PC-3 (cell line): ENCODE measurements around the gene KCTD5. TPM values are rescaled to one million over a fixed set of nuclear protein-coding genes. Genes with fewer than 3 reads are reported as not detected.

ENCODE experiments used
- ATAC-seq: fragments of 200-7000 bp; cut with Tn5 transposase; 2 replicates; pipeline ENCODE4 v1.9.1; 2020; ENCODE audit warnings: mild to moderate bottlenecking, moderate library complexity
- BruUV-seq: library from RNA; stranded (reverse); fragments of 400-500 nt; replicated peaks from 2 replicates; lab custom pipeline; 2021; lab: Mats Ljungman, UMichigan
- CTCF ChIA-PET: fragments of 300-600 bp; sonication (Branson Sonifier 250); formaldehyde crosslinking; loops from one replicate; lab custom pipeline; 2022; ENCODE audit warnings: antibody characterized with exemption; lab: Charles Lee
- POLR2A ChIA-PET: fragments of 300-600 bp; sonication (Branson Sonifier 250); formaldehyde crosslinking; loops from one replicate; lab custom pipeline; 2022; ENCODE audit warnings: antibody characterized with exemption; ENCODE audit not compliant: unreplicated experiment; lab: Charles Lee
- DNase-seq: peaks from one replicate; pipeline ENCODE4 v3.0.0-alpha.2; 2015
- H2AFZ ChIP-seq: fragments of 300-600 bp; sonication (generic); 2 replicates; pipeline ENCODE4 v1.6.0; 2016; ENCODE audit warnings: antibody characterized with exemption, low read length
- H3F3A ChIP-seq: fragments of 300-600 bp; sonication (generic); one replicate; pipeline ENCODE4 v1.6.0; 2017; ENCODE audit warnings: antibody characterized with exemption, low read length, control low read depth, mild to moderate bottlenecking; ENCODE audit not compliant: unreplicated experiment
- H3K27ac ChIP-seq: fragments of 300-600 bp; sonication (generic); 2 replicates; pipeline ENCODE4 v1.5.1; 2016; ENCODE audit warnings: mild to moderate bottlenecking, low read length
- H3K27me3 ChIP-seq: fragments of 300-600 bp; sonication (generic); 2 replicates; pipeline ENCODE4 v1.6.1; 2016; ENCODE audit warnings: low read length, mixed read lengths
- H3K36me3 ChIP-seq: fragments of 300-600 bp; sonication (generic); 2 replicates; pipeline ENCODE4 v1.6.1; 2016; ENCODE audit warnings: low read depth, mixed run types, low read length, mixed read lengths
- H3K4me1 ChIP-seq: fragments of 300-600 bp; sonication (generic); 2 replicates; pipeline ENCODE4 v1.5.1; 2016; ENCODE audit warnings: low read length; ENCODE audit not compliant: insufficient read depth
- H3K4me2 ChIP-seq: fragments of 300-600 bp; sonication (generic); 2 replicates; pipeline ENCODE4 v1.6.0; 2016; ENCODE audit warnings: low read length
- H3K4me3 ChIP-seq: fragments of 300-600 bp; sonication (generic); 2 replicates; pipeline ENCODE4 v1.5.1; 2016; ENCODE audit warnings: mild to moderate bottlenecking, low read length, mixed read lengths
- H3K79me2 ChIP-seq: fragments of 300-600 bp; sonication (generic); 2 replicates; pipeline ENCODE4 v1.6.1; 2017; ENCODE audit warnings: low read length, mixed read lengths
- H3K9ac ChIP-seq: fragments of 300-600 bp; sonication (generic); 2 replicates; pipeline ENCODE4 v1.6.0; 2016; ENCODE audit warnings: mild to moderate bottlenecking, low read length
- H3K9me2 ChIP-seq: fragments of 300-600 bp; sonication (generic); replicated peaks from 2 replicates; pipeline ENCODE4 v1.6.1; 2016; ENCODE audit warnings: mixed run types, low read length, mixed read lengths
- H3K9me3 ChIP-seq: fragments of 300-600 bp; sonication (generic); 2 replicates; pipeline ENCODE4 v1.6.1; 2016; ENCODE audit warnings: low read length, mixed read lengths
- H4K20me1 ChIP-seq: fragments of 300-600 bp; sonication (generic); 2 replicates; pipeline ENCODE4 v1.6.1; 2016; ENCODE audit warnings: low read length, mixed read lengths
- CTCF ChIP-seq: fragments of 300-600 bp; sonication (generic); conservative IDR thresholded peaks from 2 replicates; pipeline ENCODE4 v1.5.1; 2017; ENCODE audit warnings: antibody characterized with exemption, low read depth, mild to moderate bottlenecking, low read length
- EZH2 ChIP-seq: fragments of 300-600 bp; sonication (generic); IDR thresholded peaks from one replicate; pipeline ENCODE4 v1.6.1; 2017; ENCODE audit warnings: antibody characterized with exemption, mild to moderate bottlenecking, low read length; ENCODE audit not compliant: unreplicated experiment
- EZH2phosphoT487 ChIP-seq: fragments of 300-600 bp; sonication (generic); IDR thresholded peaks from 2 replicates; pipeline ENCODE4 v1.6.1; 2018; ENCODE audit warnings: mild to moderate bottlenecking, antibody characterized with exemption, low read length, borderline replicate concordance
- intact Hi-C: fragments of 100-400 bp; cut with micrococcal nuclease; formaldehyde crosslinking; loops from 2 replicates; pipeline ENCODE4 v1.9.0; 2023
- total RNA-seq: library from RNA; depleted of rRNA; stranded (reverse); fragments of >200 nt; gene quantifications from 2 replicates; pipeline ENCODE4 v1.2.3, GENCODE V29; 2014

The KCTD5 gene
- total RNA-seq, 1 experiment from 2014 or later, result 52.2 TPM

GRCh38 chr16:2698965-2699750 lies 16.8 kb downstream of the KCTD5 start:
- BruUV-seq, result no TSS peak
- no peak overlapping the region for H3K4me3 ChIP-seq
- no peaks in the 10 kb centered on the region for H3K27me3 ChIP-seq
- H3K9me3 ChIP-seq, result no peaks in the 10 kb centered on the region
- H3K27ac ChIP-seq, result no peak overlapping the region
- no peaks in the 10 kb centered on the region for H3K79me2 ChIP-seq
- CTCF ChIA-PET, result no interaction called here
- intact Hi-C loops, result no loop called here
- TF ChIP-seq EZH2phosphoT487, result no peak
- TF ChIP-seq EZH2, result no peak
- TF ChIP-seq CTCF, result no peak
- H4K20me1 ChIP-seq, result no peaks in the 10 kb centered on the region
- no peaks in the 10 kb centered on the region for H3F3A ChIP-seq
- H3K9ac ChIP-seq, result no peak overlapping the region
- POLR2A ChIA-PET, result no interaction called here
- no peaks in the 10 kb centered on the region; the same call in 1 of the 2 replicates for H3K36me3 ChIP-seq
- H3K4me2 ChIP-seq, result no peak overlapping the region
- DNase-seq, result no peak
- no peak for ATAC-seq
- H3K9me2 ChIP-seq, result no peaks in the 10 kb centered on the region
- H2AFZ ChIP-seq, result no peak overlapping the region
- no peaks in the 10 kb centered on the region for H3K4me1 ChIP-seq

GRCh38 chr16:2699791-2700600 lies 17.7 kb downstream of the KCTD5 start:
- Histone ChIP-seq H2AFZ (no peak overlapping the region), H3K4me3 (no peak overlapping the region), H3K9ac (no peak overlapping the region), H3K4me2 (no peak overlapping the region), H3K27ac (no peak overlapping the region), H3F3A (no peaks in the 10 kb centered on the region), H3K27me3 (no peaks in the 10 kb centered on the region), H3K4me1 (no peaks in the 10 kb centered on the region), H3K36me3 (no peaks in the 10 kb centered on the region; the same call in 1 of the 2 replicates), H4K20me1 (no peaks in the 10 kb centered on the region), H3K9me2 (no peaks in the 10 kb centered on the region), H3K79me2 (no peaks in the 10 kb centered on the region), H3K9me3 (no peaks in the 10 kb centered on the region)
- BruUV-seq, result no TSS peak
- intact Hi-C loops, result no loop called here
- CTCF ChIA-PET, result no interaction called here
- POLR2A ChIA-PET, result no interaction called here
- ATAC-seq (no peak), DNase-seq (no peak)
- TF ChIP-seq CTCF (no peak), EZH2phosphoT487 (no peak), EZH2 (no peak)

GRCh38 chr16:2700786-2701185 lies 18.5 kb downstream of the KCTD5 start:
- TF ChIP-seq EZH2phosphoT487 (no peak), CTCF (no peak), EZH2 (no peak)
- Histone ChIP-seq H3K9me3 (no peaks in the 10 kb centered on the region), H3K9me2 (no peaks in the 10 kb centered on the region), H3K9ac (no peak overlapping the region), H3K36me3 (no peaks in the 10 kb centered on the region; the same call in 1 of the 2 replicates), H3K4me3 (no peak overlapping the region), H3F3A (no peaks in the 10 kb centered on the region), H3K79me2 (no peaks in the 10 kb centered on the region), H3K27me3 (no peaks in the 10 kb centered on the region), H4K20me1 (no peaks in the 10 kb centered on the region), H2AFZ (no peak overlapping the region), H3K27ac (no peak overlapping the region), H3K4me2 (no peak overlapping the region), H3K4me1 (no peaks in the 10 kb centered on the region)
- CTCF ChIA-PET, result no interaction called here
- DNase-seq, result no peak
- POLR2A ChIA-PET, result no interaction called here
- no peak for ATAC-seq
- intact Hi-C loops, result no loop called here
- BruUV-seq, result no TSS peak
